NB4 (cell line): Measurements from ENCODE around the gene HOXB3.

Experiments
- POLR2A ChIP-seq: IDR thresholded peaks from 2 replicates; pipeline ENCODE4 v1.6.1; 2011; ENCODE audit warnings: mild to moderate bottlenecking; ENCODE audit not compliant: insufficient read length; ENCODE audit errors: extremely low read depth
- TF ChIP-seq, protein P1 (sequence below): IDR thresholded peaks from one replicate; pipeline ENCODE4 v1.5.1; 2012; ENCODE audit warnings: low read depth, low read length

DNA sequence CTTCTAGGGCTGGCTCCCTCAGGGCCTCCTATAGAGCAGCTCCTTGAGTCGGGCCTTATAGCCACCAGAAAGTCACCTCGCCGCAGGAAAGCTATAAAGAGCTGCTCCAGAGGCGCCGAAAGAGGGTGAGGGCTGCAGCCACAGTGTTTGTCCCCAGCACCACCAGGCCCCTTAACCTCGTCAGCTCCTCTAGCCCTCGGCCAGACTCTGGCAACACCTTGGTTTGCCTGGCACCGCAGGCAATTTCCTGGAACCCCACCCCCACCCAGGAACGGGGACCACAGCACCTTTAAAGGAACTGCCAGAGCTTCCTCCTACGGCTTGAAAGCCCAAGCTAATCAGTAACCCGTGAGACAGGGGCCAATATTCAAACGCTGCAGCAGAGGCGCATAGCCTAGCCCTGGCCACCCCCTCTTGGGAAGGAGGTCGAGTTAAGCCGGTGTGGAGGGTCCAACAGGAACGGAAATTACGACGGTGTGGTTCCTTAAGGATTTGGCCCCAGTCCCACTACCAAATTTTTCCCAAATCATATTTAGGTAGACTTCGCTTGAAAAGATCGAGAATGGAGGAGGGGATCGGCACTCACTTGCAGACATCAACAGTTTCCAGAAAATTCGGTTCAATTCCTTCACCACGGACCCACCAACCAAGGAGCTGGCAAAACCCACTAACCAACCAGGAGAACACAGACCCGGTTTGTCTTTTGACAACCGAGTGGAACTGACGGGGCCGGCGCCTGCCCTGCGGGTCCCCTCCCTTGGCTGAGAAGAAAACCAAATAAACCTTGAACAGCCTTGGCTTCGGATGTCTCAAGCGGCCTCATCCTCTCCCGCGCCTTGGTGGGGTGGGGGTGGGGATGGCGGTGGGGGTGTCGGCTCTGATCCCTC is 11.7 kb upstream of the HOXB3 start:
- TF ChIP-seq, protein P1, sequence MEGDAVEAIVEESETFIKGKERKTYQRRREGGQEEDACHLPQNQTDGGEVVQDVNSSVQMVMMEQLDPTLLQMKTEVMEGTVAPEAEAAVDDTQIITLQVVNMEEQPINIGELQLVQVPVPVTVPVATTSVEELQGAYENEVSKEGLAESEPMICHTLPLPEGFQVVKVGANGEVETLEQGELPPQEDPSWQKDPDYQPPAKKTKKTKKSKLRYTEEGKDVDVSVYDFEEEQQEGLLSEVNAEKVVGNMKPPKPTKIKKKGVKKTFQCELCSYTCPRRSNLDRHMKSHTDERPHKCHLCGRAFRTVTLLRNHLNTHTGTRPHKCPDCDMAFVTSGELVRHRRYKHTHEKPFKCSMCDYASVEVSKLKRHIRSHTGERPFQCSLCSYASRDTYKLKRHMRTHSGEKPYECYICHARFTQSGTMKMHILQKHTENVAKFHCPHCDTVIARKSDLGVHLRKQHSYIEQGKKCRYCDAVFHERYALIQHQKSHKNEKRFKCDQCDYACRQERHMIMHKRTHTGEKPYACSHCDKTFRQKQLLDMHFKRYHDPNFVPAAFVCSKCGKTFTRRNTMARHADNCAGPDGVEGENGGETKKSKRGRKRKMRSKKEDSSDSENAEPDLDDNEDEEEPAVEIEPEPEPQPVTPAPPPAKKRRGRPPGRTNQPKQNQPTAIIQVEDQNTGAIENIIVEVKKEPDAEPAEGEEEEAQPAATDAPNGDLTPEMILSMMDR: no peak
- no peak for TF ChIP-seq POLR2A
